ENCODE data around the gene SUGCT.

SUGCT gene

GRCh38 chr7:40332516-40332915, 197.7 kb downstream of the SUGCT start:
- Histone ChIP-seq H3K9me3 (ENCODE audit: control insufficient read depth in 1 of 2, low read length in 2 of 2) (peaks cover 0 to 3% of the 10 kb centered on the region in 2 donors), H3K4me3 (ENCODE audit: low read depth in 1 of 2, low read length in 2 of 2) (no peak overlapping the region), H3K36me3 (ENCODE audit: control insufficient read depth in 1 of 2, insufficient read depth in 2 of 2, low read length in 2 of 2) (no peaks in the 10 kb centered on the region), H3K27me3 (ENCODE audit: low read depth, low read length) (no peaks in the 10 kb centered on the region), H3K27ac (ENCODE audit: low read length) (no peak overlapping the region), H3K4me1 (ENCODE audit: control insufficient read depth in 1 of 2, insufficient read depth in 2 of 2, low read length in 2 of 2) (no peaks in the 10 kb centered on the region)

- Histone ChIP-seq H3K4me3 (ENCODE audit: low read depth in 1 of 2, low read length in 2 of 2) (no peak overlapping the region), H3K9me3 (ENCODE audit: control insufficient read depth in 1 of 2, low read length in 2 of 2) (peaks cover 0 to 3% of the 10 kb centered on the region in 2 donors), H3K27ac (ENCODE audit: low read length) (no peak overlapping the region), H3K4me1 (ENCODE audit: control insufficient read depth in 1 of 2, insufficient read depth in 2 of 2, low read length in 2 of 2) (no peaks in the 10 kb centered on the region), H3K27me3 (ENCODE audit: low read depth, low read length) (no peaks in the 10 kb centered on the region), H3K36me3 (ENCODE audit: control insufficient read depth in 1 of 2, insufficient read depth in 2 of 2, low read length in 2 of 2) (no peaks in the 10 kb centered on the region)
Observed at GRCh38 chr7:40341836-40342235, 207.0 kb downstream of the SUGCT start.

GRCh38 chr7:40346554-40346953, 211.7 kb downstream of the SUGCT start:
- H3K27me3 ChIP-seq (ENCODE audit: low read depth, low read length) = no peaks in the 10 kb centered on the region
- H3K36me3 ChIP-seq (ENCODE audit: control insufficient read depth in 1 of 2, insufficient read depth in 2 of 2, low read length in 2 of 2) = no peaks in the 10 kb centered on the region
- no peak overlapping the region for H3K4me3 ChIP-seq (ENCODE audit: low read depth in 1 of 2, low read length in 2 of 2)
- H3K27ac ChIP-seq (ENCODE audit: low read length) = no peak overlapping the region
- no peaks in the 10 kb centered on the region for H3K9me3 ChIP-seq (ENCODE audit: control insufficient read depth in 1 of 2, low read length in 2 of 2)
- H3K4me1 ChIP-seq (ENCODE audit: control insufficient read depth in 1 of 2, insufficient read depth in 2 of 2, low read length in 2 of 2) = no peaks in the 10 kb centered on the region

- Histone ChIP-seq H3K4me1 (ENCODE audit: control insufficient read depth in 1 of 2, insufficient read depth in 2 of 2, low read length in 2 of 2) (no peaks in the 10 kb centered on the region), H3K27ac (ENCODE audit: low read length) (no peak overlapping the region), H3K36me3 (ENCODE audit: control insufficient read depth in 1 of 2, insufficient read depth in 2 of 2, low read length in 2 of 2) (no peaks in the 10 kb centered on the region), H3K4me3 (ENCODE audit: low read depth in 1 of 2, low read length in 2 of 2) (no peak overlapping the region), H3K27me3 (ENCODE audit: low read depth, low read length) (no peaks in the 10 kb centered on the region), H3K9me3 (ENCODE audit: control insufficient read depth in 1 of 2, low read length in 2 of 2) (no peaks in the 10 kb centered on the region)
Observed at GRCh38 chr7:40348126-40348728, 213.4 kb downstream of the SUGCT start.

GRCh38 chr7:40350100-40350499, 215.3 kb downstream of the SUGCT start:
- Histone ChIP-seq H3K4me1 (ENCODE audit: control insufficient read depth in 1 of 2, insufficient read depth in 2 of 2, low read length in 2 of 2) (no peaks in the 10 kb centered on the region), H3K27ac (ENCODE audit: low read length) (no peak overlapping the region), H3K27me3 (ENCODE audit: low read depth, low read length) (no peaks in the 10 kb centered on the region), H3K9me3 (ENCODE audit: control insufficient read depth in 1 of 2, low read length in 2 of 2) (no peaks in the 10 kb centered on the region), H3K36me3 (ENCODE audit: control insufficient read depth in 1 of 2, insufficient read depth in 2 of 2, low read length in 2 of 2) (no peaks in the 10 kb centered on the region), H3K4me3 (ENCODE audit: low read depth in 1 of 2, low read length in 2 of 2) (no peak overlapping the region)

- Histone ChIP-seq H3K36me3 (ENCODE audit: control insufficient read depth in 1 of 2, insufficient read depth in 2 of 2, low read length in 2 of 2) (no peaks in the 10 kb centered on the region), H3K27ac (ENCODE audit: low read length) (no peak overlapping the region), H3K9me3 (ENCODE audit: control insufficient read depth in 1 of 2, low read length in 2 of 2) (no peaks in the 10 kb centered on the region), H3K4me1 (ENCODE audit: control insufficient read depth in 1 of 2, insufficient read depth in 2 of 2, low read length in 2 of 2) (no peaks in the 10 kb centered on the region), H3K27me3 (ENCODE audit: low read depth, low read length) (no peaks in the 10 kb centered on the region), H3K4me3 (ENCODE audit: low read depth in 1 of 2, low read length in 2 of 2) (no peak overlapping the region)
Observed at GRCh38 chr7:40354711-40355110, 219.9 kb downstream of the SUGCT start.

GRCh38 chr7:40356312-40356711, 221.5 kb downstream of the SUGCT start:
- H3K27ac ChIP-seq (ENCODE audit: low read length) = no peak overlapping the region
- H3K27me3 ChIP-seq (ENCODE audit: low read depth, low read length) = no peaks in the 10 kb centered on the region
- H3K4me3 ChIP-seq (ENCODE audit: low read depth in 1 of 2, low read length in 2 of 2) = no peak overlapping the region
- H3K9me3 ChIP-seq (ENCODE audit: control insufficient read depth in 1 of 2, low read length in 2 of 2) = no peaks in the 10 kb centered on the region
- H3K36me3 ChIP-seq (ENCODE audit: control insufficient read depth in 1 of 2, insufficient read depth in 2 of 2, low read length in 2 of 2) = no peaks in the 10 kb centered on the region
- no peaks in the 10 kb centered on the region for H3K4me1 ChIP-seq (ENCODE audit: control insufficient read depth in 1 of 2, insufficient read depth in 2 of 2, low read length in 2 of 2)

- Histone ChIP-seq H3K9me3 (ENCODE audit: control insufficient read depth in 1 of 2, low read length in 2 of 2) (no peaks in the 10 kb centered on the region), H3K4me3 (ENCODE audit: low read depth in 1 of 2, low read length in 2 of 2) (no peak overlapping the region), H3K27ac (ENCODE audit: low read length) (no peak overlapping the region), H3K4me1 (ENCODE audit: control insufficient read depth in 1 of 2, insufficient read depth in 2 of 2, low read length in 2 of 2) (no peaks in the 10 kb centered on the region), H3K27me3 (ENCODE audit: low read depth, low read length) (no peaks in the 10 kb centered on the region), H3K36me3 (ENCODE audit: control insufficient read depth in 1 of 2, insufficient read depth in 2 of 2, low read length in 2 of 2) (no peaks in the 10 kb centered on the region)
Observed at GRCh38 chr7:40356871-40357709, 222.3 kb downstream of the SUGCT start.

- no peaks in the 10 kb centered on the region for H3K4me1 ChIP-seq (ENCODE audit: control insufficient read depth in 1 of 2, insufficient read depth in 2 of 2, low read length in 2 of 2)
- H3K36me3 ChIP-seq (ENCODE audit: control insufficient read depth in 1 of 2, insufficient read depth in 2 of 2, low read length in 2 of 2) = no peaks in the 10 kb centered on the region
- H3K9me3 ChIP-seq (ENCODE audit: control insufficient read depth in 1 of 2, low read length in 2 of 2) = no peaks in the 10 kb centered on the region
- no peak overlapping the region for H3K4me3 ChIP-seq (ENCODE audit: low read depth in 1 of 2, low read length in 2 of 2)
- no peaks in the 10 kb centered on the region for H3K27me3 ChIP-seq (ENCODE audit: low read depth, low read length)
- no peak overlapping the region for H3K27ac ChIP-seq (ENCODE audit: low read length)
Observed at GRCh38 chr7:40369641-40370277, 235.0 kb downstream of the SUGCT start.

GRCh38 chr7:40371806-40372440, 237.1 kb downstream of the SUGCT start:
- H3K27me3 ChIP-seq (ENCODE audit: low read depth, low read length) = no peaks in the 10 kb centered on the region
- H3K27ac ChIP-seq (ENCODE audit: low read length) = no peak overlapping the region
- H3K36me3 ChIP-seq (ENCODE audit: control insufficient read depth in 1 of 2, insufficient read depth in 2 of 2, low read length in 2 of 2) = no peaks in the 10 kb centered on the region
- H3K4me3 ChIP-seq (ENCODE audit: low read depth in 1 of 2, low read length in 2 of 2) = no peak overlapping the region
- H3K4me1 ChIP-seq (ENCODE audit: control insufficient read depth in 1 of 2, insufficient read depth in 2 of 2, low read length in 2 of 2) = no peaks in the 10 kb centered on the region
- no peaks in the 10 kb centered on the region for H3K9me3 ChIP-seq (ENCODE audit: control insufficient read depth in 1 of 2, low read length in 2 of 2)

- no peaks in the 10 kb centered on the region for H3K9me3 ChIP-seq (ENCODE audit: control insufficient read depth in 1 of 2, low read length in 2 of 2)
- H3K4me3 ChIP-seq (ENCODE audit: low read depth in 1 of 2, low read length in 2 of 2) = no peak overlapping the region
- H3K4me1 ChIP-seq (ENCODE audit: control insufficient read depth in 1 of 2, insufficient read depth in 2 of 2, low read length in 2 of 2) = no peaks in the 10 kb centered on the region
- no peaks in the 10 kb centered on the region for H3K36me3 ChIP-seq (ENCODE audit: control insufficient read depth in 1 of 2, insufficient read depth in 2 of 2, low read length in 2 of 2)
- H3K27ac ChIP-seq (ENCODE audit: low read length) = no peak overlapping the region
- H3K27me3 ChIP-seq (ENCODE audit: low read depth, low read length) = no peaks in the 10 kb centered on the region
Observed at GRCh38 chr7:40374575-40374974, 239.8 kb downstream of the SUGCT start.

Measured in muscle layer of duodenum (tissue), 2 donors.